GM08714 (cell line): ENCODE results near the gene RAB42.

Source experiments
- H3K4me3 ChIP-seq: fragments of 200-500 bp; sonication (Bioruptor generic); 2 replicates; pipeline ENCODE4 v1.5.1; 2014; ENCODE audit warnings: mild to moderate bottlenecking, low read length, inconsistent platforms
- ZNF274 ChIP-seq: IDR thresholded peaks from 2 replicates; pipeline ENCODE4 v1.6.1; 2012; ENCODE audit warnings: mild to moderate bottlenecking, low read depth, low read length

RAB42 gene

DNA sequence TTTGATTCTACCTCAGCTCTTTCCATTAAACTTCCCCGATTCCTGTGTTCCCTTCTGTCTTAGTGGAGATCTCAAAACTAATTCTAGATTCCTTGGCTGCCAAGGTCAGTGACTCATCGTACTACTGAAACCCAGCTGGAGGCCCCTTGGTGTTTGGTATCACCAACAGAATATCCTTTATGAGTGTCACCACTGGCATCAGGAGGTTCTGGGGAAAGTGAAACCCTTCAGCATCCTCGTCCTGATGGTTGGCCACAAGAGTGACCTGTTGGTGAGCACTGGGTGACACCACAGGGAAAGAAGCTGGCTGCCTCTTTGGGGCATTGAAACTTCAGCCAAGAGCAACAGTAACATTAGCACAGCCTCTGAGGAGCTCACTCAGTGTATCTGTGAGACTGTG, 9.6 kb downstream of the RAB42 start:
- no peak for TF ChIP-seq ZNF274
- H3K4me3 ChIP-seq: no peak overlapping the region

DNA sequence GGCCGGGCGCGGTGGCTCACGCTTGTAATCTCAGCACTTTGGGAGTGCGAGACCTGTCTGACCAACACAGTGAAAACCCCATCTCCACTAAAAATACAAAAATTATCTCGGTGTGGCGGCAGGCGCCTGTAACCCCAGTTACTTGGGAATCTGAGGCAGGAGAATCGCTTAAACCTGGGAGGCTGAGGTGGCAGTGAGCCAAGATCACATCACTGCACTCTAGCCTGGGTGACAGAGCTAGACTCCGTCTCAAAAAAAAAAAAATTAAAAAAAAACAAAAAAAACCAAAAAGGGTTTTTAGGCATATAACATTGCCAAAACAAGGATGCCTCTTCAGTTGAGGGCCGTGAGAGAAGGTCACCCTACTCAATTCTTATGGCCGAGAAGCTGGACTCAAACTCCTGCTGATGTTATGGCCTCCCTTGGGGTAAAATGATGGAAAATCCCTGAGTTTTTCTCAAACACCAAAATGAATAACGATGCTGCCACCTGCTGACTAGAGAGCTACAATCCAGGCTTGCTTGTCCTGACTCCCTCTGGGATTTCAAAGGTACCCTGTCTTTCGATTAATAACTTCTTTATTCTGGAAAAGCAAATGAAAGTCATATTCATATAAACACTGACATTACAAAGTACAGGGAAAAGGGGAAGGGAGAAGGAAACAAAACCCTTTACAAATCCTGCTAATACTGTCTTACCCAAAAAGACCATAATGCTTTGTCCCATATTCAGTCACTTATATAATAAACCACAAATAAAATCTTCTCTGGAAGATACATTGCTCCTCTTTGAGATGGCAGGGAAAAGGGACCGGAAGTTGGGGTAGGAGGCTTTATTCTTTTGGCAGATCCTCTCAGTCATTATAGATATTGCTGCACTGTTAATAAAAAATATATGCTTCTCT, 10.7 kb downstream of the RAB42 start:
- TF ChIP-seq ZNF274: no peak

DNA sequence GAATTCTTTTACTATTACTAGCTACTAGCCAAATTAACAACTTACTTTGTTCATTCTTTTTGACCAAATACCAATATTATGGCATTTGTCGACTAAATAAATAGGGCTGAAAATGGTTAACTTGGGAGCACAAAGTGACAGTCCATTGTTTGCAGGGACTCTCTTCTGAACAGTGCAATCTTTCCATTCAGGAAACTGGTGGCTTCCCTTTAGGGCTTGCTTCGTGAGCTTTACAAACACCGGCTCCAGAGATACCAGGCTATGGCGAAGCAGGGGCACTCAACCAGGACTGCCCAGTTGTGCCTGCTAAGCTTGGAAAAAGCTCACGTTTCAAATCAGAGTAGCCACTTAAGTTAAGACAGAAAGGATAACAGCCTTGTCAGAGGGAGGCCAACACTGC, 12.3 kb downstream of the RAB42 start:
- H3K4me3 ChIP-seq: no peak overlapping the region
- no peak for TF ChIP-seq ZNF274

More for the DNA sequence above, 10.7 kb downstream of the RAB42 start:
- H3K4me3 ChIP-seq: no peak overlapping the region

DNA sequence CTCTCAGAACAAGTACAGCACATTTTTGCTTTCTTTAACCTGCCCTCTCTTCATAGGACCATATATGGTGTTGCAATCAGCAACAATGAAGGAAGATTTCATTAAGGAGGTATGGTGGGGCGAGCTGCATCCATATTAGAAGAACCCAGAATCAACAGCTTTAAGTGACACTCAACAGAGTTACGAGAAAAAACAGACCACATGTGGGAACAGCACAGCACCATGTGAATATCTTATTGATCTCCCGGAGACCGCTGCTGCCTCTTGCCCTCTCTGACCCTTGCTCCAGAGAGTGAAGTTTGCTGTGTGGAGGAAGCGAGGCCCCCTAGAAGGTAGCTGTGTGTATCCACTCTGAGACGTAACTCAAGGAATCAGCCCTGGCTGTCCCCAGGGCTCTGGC, 12.9 kb downstream of the RAB42 start:
- no peak for TF ChIP-seq ZNF274
- no peak overlapping the region for H3K4me3 ChIP-seq

DNA sequence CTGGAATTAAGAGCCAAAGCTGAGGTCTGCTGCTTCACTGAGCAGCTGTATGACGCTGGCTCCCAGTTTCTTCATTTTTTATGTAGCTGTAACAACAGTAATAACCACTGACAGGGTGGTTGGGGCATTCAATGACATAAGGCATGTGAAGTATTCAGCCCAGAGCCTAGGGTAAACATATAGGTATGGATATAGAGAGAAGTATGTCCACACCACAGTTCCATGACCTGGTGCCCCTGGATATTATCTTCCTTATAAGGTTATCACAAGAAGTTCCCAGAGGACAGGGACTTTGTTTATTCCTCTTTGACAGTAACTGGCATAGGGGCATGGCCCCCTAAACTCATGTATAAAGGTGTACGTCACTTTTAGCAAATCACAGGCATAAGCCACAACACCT, 14.7 kb downstream of the RAB42 start:
- H3K4me3 ChIP-seq: no peak overlapping the region
- TF ChIP-seq ZNF274: no peak

DNA sequence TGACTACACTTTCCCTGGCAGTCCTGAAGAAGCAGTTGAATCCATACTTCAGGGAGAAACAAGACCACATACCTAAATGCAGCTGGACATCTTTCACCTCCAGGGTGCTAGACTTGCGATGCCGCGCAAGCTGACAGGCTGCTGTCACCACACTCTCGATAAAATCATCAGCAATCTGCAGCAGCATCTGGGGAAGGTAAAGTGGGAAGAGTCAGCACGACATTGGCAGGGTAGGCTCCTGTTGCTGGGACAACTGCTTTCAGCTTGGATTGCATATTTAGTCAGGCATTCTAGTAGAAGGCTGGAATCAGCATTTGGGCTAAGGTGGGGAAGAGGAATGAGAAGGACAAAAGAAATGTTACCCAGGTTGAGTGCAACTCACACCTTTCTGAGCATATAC, 21.1 kb downstream of the RAB42 start:
- H3K4me3 ChIP-seq: no peak overlapping the region

DNA sequence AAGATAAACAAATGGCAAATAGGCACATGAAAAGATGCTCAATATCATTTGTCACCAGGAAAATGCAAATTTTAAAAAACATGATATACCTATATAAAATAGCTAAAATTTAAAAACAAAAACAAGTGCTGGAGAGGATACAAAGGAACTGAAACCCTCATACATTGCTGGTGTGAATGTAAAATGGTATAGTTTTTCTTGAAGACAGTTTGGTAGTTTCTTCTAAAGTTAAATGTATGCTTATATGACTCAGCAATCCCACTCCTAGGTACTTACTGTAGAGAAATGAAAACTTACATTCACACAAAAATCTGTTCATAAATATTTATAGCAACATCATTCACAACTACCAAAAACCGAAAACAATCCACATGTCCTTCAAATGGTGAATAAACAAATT, 39.6 kb downstream of the RAB42 start:
- TF ChIP-seq ZNF274: no peak
- H3K4me3 ChIP-seq: no peak overlapping the region

More for the DNA sequence above, 21.1 kb downstream of the RAB42 start:
- no peak for TF ChIP-seq ZNF274

DNA sequence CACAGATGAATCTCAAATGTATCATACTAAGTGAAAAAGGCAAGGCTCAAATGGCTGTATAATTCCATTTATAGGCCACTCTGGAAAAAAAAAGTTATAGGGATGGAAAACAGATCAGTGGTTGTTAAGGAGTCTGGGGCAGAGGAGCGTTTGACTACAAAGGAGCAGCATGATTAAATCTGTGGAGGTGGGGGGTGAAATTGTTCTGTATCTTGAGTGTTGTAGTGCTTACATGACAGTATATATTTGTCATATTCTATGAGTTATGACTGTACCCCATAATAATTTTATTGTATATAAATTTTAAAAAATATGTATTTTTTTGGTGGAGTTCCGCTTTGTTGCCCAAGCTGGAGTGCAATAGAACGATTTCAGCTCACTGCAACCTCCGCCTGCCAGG, 40.5 kb downstream of the RAB42 start:
- H3K4me3 ChIP-seq: no peak overlapping the region
- no peak for TF ChIP-seq ZNF274

DNA sequence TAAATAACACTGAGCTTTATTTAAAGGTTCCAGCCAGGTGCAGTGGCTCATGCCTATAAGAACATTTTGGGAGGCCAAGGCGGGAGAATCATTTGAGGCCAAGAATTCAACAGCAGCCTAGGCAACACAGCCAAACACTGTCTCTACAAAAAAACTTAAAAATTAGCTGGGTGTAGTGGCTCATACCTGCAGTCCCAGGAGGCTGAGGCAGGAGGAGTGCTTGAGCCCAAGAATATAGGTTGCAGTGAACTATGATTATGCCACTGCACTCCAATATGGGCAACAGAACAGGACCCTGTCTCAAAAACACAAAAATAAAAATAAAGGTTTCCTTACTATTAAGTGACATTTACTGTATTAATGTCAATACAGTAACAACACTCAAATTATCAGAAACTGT, 48.7 kb downstream of the RAB42 start:
- no peak for TF ChIP-seq ZNF274
- no peak overlapping the region for H3K4me3 ChIP-seq

DNA sequence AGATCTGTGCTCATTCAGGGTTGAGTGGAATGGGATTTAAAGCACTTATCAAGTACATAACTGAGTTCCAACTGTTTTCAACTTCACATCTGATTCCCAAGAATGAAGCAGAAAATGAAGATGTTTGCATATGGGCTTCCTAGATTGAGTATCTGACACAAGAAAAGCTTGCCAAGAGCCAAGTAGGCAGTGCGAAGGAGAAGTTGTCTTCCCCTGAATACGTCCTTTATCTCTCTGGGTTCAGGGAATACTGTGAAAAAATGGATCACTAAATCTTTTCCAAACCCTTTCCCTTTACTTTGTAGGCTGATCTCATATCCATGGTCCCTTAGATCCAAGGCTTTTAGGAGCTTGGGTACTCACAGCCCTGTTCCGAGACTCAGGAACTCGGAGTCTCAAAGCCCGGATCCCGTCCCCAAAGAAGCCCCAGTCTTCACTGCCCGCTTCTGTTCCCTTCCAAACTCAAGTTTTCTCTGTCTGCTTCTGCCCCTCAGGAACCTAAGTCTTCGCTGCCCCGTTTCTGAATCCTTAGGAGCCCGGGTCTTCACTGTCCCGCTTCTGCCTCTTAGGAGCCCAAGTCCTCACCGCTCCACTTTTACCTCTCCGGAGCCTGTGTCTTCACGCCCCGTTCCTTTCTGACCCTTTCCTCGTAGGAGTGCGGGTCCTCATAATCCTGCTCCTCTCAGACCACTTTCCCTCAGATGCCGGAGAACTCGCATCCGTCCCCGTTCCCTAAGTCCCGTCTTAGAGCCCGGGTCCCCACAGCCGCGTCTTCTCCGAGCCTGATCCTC, 50.2 kb downstream of the RAB42 start:
- TF ChIP-seq ZNF274: no peak
- H3K4me3 ChIP-seq: peak overlapping the region; percentile 87

DNA sequence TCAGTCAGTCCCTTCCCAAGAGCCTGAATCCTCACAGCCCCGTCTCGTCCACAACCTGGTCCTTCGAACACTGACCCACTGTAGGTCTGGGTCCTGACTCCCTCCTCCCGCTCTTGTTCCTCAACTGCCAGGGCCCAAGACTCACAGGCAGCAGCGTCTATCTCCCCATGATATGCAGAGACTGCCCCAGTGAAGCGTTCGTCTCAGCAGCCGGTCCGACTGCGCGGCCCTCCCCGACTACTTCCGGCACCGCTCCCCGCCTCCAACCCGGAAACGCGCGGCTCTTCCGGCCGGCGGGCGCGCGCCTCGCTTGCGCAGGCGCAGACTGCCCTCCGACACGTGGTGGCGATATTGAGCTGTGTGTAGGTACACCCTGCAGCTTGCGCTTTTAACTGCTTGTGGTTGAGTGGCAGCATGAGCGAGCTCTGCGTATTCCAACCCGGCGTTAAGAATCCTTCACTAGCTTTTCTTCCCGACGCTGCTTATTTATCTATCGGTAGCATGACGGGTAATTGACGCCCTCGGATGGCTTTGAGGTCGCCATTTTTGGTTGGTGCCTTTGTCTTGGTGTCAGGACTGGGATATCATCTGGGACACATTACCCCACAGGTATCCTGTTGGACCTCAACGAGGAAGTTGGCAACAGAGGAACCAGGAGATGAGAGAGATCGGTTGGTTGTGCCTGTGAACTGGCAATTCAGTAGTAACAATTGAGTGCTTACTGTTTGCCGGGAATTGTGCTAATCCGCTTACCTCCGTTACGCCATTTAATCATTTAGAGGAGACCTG, 51.0 kb downstream of the RAB42 start, which contains the start of gene TAF12:
TSS of gene TAF12 (minus strand) at position 221 of the 789 bp plus-strand sequence. CDS start 20,986 bp downstream, outside the sequence.
- TF ChIP-seq ZNF274: no peak
- peak within 1 kb of the TSS; percentile 94 for H3K4me3 ChIP-seq

DNA sequence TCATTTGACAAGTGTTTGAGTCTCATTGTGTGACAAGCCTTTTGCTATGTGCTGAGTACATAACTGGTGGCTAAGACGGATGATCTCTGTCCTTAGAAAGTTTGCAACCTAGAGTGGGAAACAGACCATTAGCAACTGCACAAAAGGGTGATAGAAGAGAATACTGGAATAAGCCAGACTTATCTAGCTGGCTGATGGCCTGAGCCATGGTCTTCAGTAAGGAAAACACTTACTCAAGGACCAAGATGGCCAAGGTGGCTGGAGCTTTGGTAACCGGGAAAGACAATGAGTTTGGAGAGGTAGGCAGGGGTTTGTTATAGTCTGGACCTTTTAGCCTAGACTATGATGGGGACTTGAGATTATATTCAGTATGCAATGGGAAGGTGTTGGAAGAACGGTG, 52.4 kb downstream of the RAB42 start:
- no peak overlapping the region for H3K4me3 ChIP-seq
- no peak for TF ChIP-seq ZNF274
